H1 (cell line): ENCODE results near the gene SVOPL. TPM values are rescaled to one million over a fixed set of nuclear protein-coding genes. Genes with fewer than 3 reads are reported as not detected.

ENCODE experiments used
- CTCF ChIA-PET: fragments of 300-600 bp; sonication (Branson Sonifier 250); formaldehyde crosslinking; loops from one replicate; lab custom pipeline; 2021; ENCODE audit not compliant: partially characterized antibody; lab: Charles Lee
- POLR2A ChIA-PET: fragments of 300-600 bp; sonication (Branson Sonifier 250); formaldehyde crosslinking; loops from one replicate; lab custom pipeline; 2021; ENCODE audit warnings: inconsistent platforms; ENCODE audit not compliant: partially characterized antibody; lab: Charles Lee
- DNase-seq, 2 experiments: peaks; one replicate each; pipeline versions ENCODE4 v3.0.0 to v3.0.0-alpha.2; 2010 to 2022; ENCODE audit warnings: low spot score in 2 of 2, low read depth in 1 of 2, mixed read lengths in 1 of 2
- FAIRE-seq: peaks from 2 replicates; lab custom pipeline; 2011; peaks lifted over from hg19 to GRCh38; lab: Jason Lieb, UNC
- H2AFZ ChIP-seq: 2 replicates; pipeline ENCODE4 v1.8.1; 2012; ENCODE audit warnings: low read length, inconsistent platforms
- H2AK5ac ChIP-seq: 2 replicates; pipeline ENCODE4 v1.6.1; 2013; ENCODE audit warnings: low read depth, low read length
- H2BK120ac ChIP-seq: replicated peaks from 2 replicates; pipeline ENCODE3; 2013; ENCODE audit warnings: low read depth, low read length, inconsistent platforms
- H2BK12ac ChIP-seq: 2 replicates; pipeline ENCODE4 v1.6.1; 2013; ENCODE audit warnings: low read depth, low read length
- H2BK15ac ChIP-seq: 2 replicates; pipeline ENCODE4 v1.6.1; 2013; ENCODE audit warnings: low read length
- H2BK20ac ChIP-seq: 2 replicates; pipeline ENCODE4 v1.6.1; 2013; ENCODE audit warnings: low read length
- H2BK5ac ChIP-seq: 2 replicates; pipeline ENCODE4 v1.6.1; 2013; ENCODE audit warnings: low read depth, low read length
- H3K14ac ChIP-seq: 2 replicates; pipeline ENCODE4 v1.6.1; 2013; ENCODE audit warnings: inconsistent platforms; ENCODE audit not compliant: insufficient read length
- H3K18ac ChIP-seq: 2 replicates; pipeline ENCODE4 v1.6.1; 2013; ENCODE audit warnings: low read length; ENCODE audit errors: extremely low read depth
- H3K23ac ChIP-seq: 2 replicates; pipeline ENCODE4 v1.6.1; 2013; ENCODE audit warnings: inconsistent platforms; ENCODE audit not compliant: insufficient read length
- H3K23me2 ChIP-seq: 2 replicates; pipeline ENCODE4 v1.6.1; 2013; ENCODE audit warnings: low read depth, low read length
- H3K27ac ChIP-seq: 2 replicates; pipeline ENCODE4 v1.6.1; 2011; ENCODE audit warnings: low read depth, low read length, inconsistent platforms
- H3K27me3 ChIP-seq, 4 experiments: replicated peaks in 1 of 4; 1 replicate in 1 of 4; 2 replicates in 3 of 4; pipeline versions ENCODE4 v1.6.1 to v1.8.1; 2011 to 2013; ENCODE audit warnings: low read length in 3 of 4, mild to moderate bottlenecking in 3 of 4, inconsistent platforms in 2 of 4, mixed read lengths in 2 of 4, moderate library complexity in 1 of 4; ENCODE audit not compliant: control insufficient read depth in 3 of 4, insufficient read depth in 3 of 4; ENCODE audit errors: extremely low read depth in 1 of 4
- H3K36me3 ChIP-seq, 4 experiments: 2 replicates each; pipeline versions ENCODE4 v1.6.1 to v1.8.1; 2011 to 2013; ENCODE audit warnings: mild to moderate bottlenecking in 4 of 4, low read length in 3 of 4, moderate library complexity in 2 of 4, control low read depth in 1 of 4, inconsistent platforms in 1 of 4; ENCODE audit not compliant: insufficient read depth in 4 of 4, control insufficient read depth in 2 of 4
- H3K4ac ChIP-seq: replicated peaks from 2 replicates; pipeline ENCODE3; 2013; ENCODE audit warnings: low read length, low read depth, mixed read lengths, inconsistent platforms; ENCODE audit not compliant: insufficient read length
- H3K4me1 ChIP-seq, 4 experiments: replicated peaks in 1 of 4; 1 replicate in 1 of 4; 2 replicates in 3 of 4; pipeline versions ENCODE4 v1.6.1 to v1.8.1; 2011 to 2013; ENCODE audit warnings: low read length in 3 of 4, inconsistent platforms in 2 of 4, mixed read lengths in 1 of 4; ENCODE audit not compliant: insufficient read depth in 4 of 4, control insufficient read depth in 3 of 4
- H3K4me2 ChIP-seq, 2 experiments: 2 replicates each; pipeline versions ENCODE4 v1.6.1 to v1.8.1; 2011 to 2013; ENCODE audit warnings: low read depth in 2 of 2, low read length in 2 of 2, control low read depth in 1 of 2, inconsistent platforms in 1 of 2, mild to moderate bottlenecking in 1 of 2; ENCODE audit not compliant: insufficient read depth in 1 of 2
- H3K4me3 ChIP-seq, 4 experiments: fragments of 200-600, 300-600 bp in 1 of 4; sonication (generic), shearing (Covaris generic), sonication (Bioruptor Twin) in 1 of 4; 2 replicates each; pipeline versions ENCODE4 v1.5.1 to v1.8.1; 2011 to 2016; ENCODE audit warnings: low read length in 4 of 4, low read depth in 3 of 4, control low read depth in 2 of 4, inconsistent platforms in 2 of 4, mild to moderate bottlenecking in 2 of 4, mixed read lengths in 1 of 4, moderate library complexity in 1 of 4; ENCODE audit not compliant: insufficient read depth in 2 of 4; ENCODE audit errors: extremely low read depth in 1 of 4
- H3K56ac ChIP-seq: replicated peaks from 2 replicates; pipeline ENCODE3; 2013; ENCODE audit warnings: low read depth, mild to moderate bottlenecking, mixed read lengths, low read length, inconsistent platforms; ENCODE audit not compliant: insufficient read length
- H3K79me1 ChIP-seq: 2 replicates; pipeline ENCODE4 v1.6.1; 2013; ENCODE audit warnings: low read depth, low read length, control low read depth
- H3K79me2 ChIP-seq, 2 experiments: 2 replicates each; pipeline versions ENCODE4 v1.6.1 to v1.8.1; 2012 to 2013; ENCODE audit warnings: low read length in 2 of 2, mild to moderate bottlenecking in 2 of 2, inconsistent platforms in 1 of 2; ENCODE audit not compliant: insufficient read depth in 2 of 2, control insufficient read depth in 1 of 2
- H3K9ac ChIP-seq, 4 experiments: replicated peaks in 1 of 4; 1 replicate in 1 of 4; 2 replicates in 3 of 4; pipeline versions ENCODE4 v1.6.1 to v1.8.1; 2011 to 2013; ENCODE audit warnings: low read depth in 3 of 4, low read length in 3 of 4, control low read depth in 2 of 4, mild to moderate bottlenecking in 2 of 4, moderate library complexity in 2 of 4, inconsistent platforms in 1 of 4; ENCODE audit errors: extremely low read depth in 1 of 4
- H3K9me3 ChIP-seq, 2 experiments: 2 replicates each; pipeline versions ENCODE4 v1.6.1 to v1.8.1; 2012 to 2013; ENCODE audit warnings: mild to moderate bottlenecking in 2 of 2, moderate library complexity in 2 of 2, control low read depth in 1 of 2, inconsistent platforms in 1 of 2, low read depth in 1 of 2, low read length in 1 of 2, mixed read lengths in 1 of 2; ENCODE audit not compliant: insufficient read depth in 2 of 2
- H4K20me1 ChIP-seq, 2 experiments: replicated peaks in 1 of 2; 2 replicates each; pipeline versions ENCODE3 to v1.8.1; 2011 to 2013; ENCODE audit warnings: inconsistent platforms in 2 of 2, low read length in 2 of 2, mild to moderate bottlenecking in 1 of 2; ENCODE audit not compliant: insufficient read depth in 2 of 2, control insufficient read depth in 1 of 2
- H4K5ac ChIP-seq: 2 replicates; pipeline ENCODE4 v1.6.1; 2013; ENCODE audit warnings: low read length, low read depth, mixed read lengths, inconsistent platforms; ENCODE audit not compliant: insufficient read length
- H4K8ac ChIP-seq: 2 replicates; pipeline ENCODE4 v1.8.0; 2013; ENCODE audit warnings: mild to moderate bottlenecking, moderate library complexity, low read length, inconsistent platforms; ENCODE audit not compliant: insufficient read depth; ENCODE audit errors: extremely low read depth
- H4K91ac ChIP-seq: replicated peaks from 2 replicates; pipeline ENCODE3; 2013; ENCODE audit warnings: low read length, mixed read lengths, inconsistent platforms; ENCODE audit not compliant: insufficient read length
- POLR2A ChIP-seq, 2 experiments: IDR thresholded peaks; 1 replicate in 1 of 2; 2 replicates in 1 of 2; pipeline ENCODE4 v1.6.1; 2011; ENCODE audit warnings: low read depth in 2 of 2, low read length in 2 of 2, mild to moderate bottlenecking in 2 of 2; ENCODE audit errors: control extremely low read depth in 1 of 2
- WGBS, 2 experiments: shearing (Covaris generic) in 1 of 2; methylation state at CpG; one replicate each; pipeline versions ENCODE4 v1.1.6 to v1.1.7; 2013 to 2015; ENCODE audit warnings: low lambda C conversion rate in 2 of 2, mixed read lengths in 2 of 2, inconsistent platforms in 1 of 2, low coverage in 1 of 2, missing lambda C conversion rate in 1 of 2; ENCODE audit not compliant: insufficient replicate concordance in 2 of 2, insufficient coverage in 1 of 2, insufficient read length in 1 of 2; ENCODE audit errors: extremely low coverage in 1 of 2, missing lambda C conversion rate in 1 of 2; 5-methylcytosine and 5-hydroxymethylcytosine counted together
- polyA plus RNA-seq, 7 experiments: library from polyadenylated mRNA; depleted of rRNA in 3 of 7; stranded (reverse) in 5 of 7; unstranded in 2 of 7; fragments of >200 nt in 5 of 7; fragments of 200-250 nt in 2 of 7; gene quantifications; 1 replicate in 5 of 7; 2 replicates in 1 of 7; 4 replicates in 1 of 7; pipeline versions ENCODE4 v1.2.1 to v1.2.3, GENCODE V29; 2011 to 2013; ENCODE audit warnings: missing spikeins in 2 of 7, mixed read lengths in 2 of 7
- total RNA-seq: library from RNA; stranded (reverse); fragmentation: NEBNext Ultra II Directional; extraction: Animal tissue kit (Norgen Biotek cat#: 25700); gene quantifications from 2 replicates; pipeline ENCODE4 v1.2.1, GENCODE V29; 2021

SVOPL gene
- total and polyA plus RNA-seq, 2 of the 8 experiments (the other 6 are each of a cell fraction or from before 2014, with no cell fraction given) = 1.1 to 1.4 TPM

GRCh38 chr7:138720286-138720685 is 19.1 kb upstream of the SVOPL start:
- 81% methylated on average over 4 of the region's 4 CpGs; no CpG with 5 or more reads in 1 of the 2 experiments for whole genome bisulfite sequencing, 2 experiments
- Histone ChIP-seq H3K9ac (no peak overlapping the region), H2AFZ (no peak overlapping the region), H4K5ac (no peak overlapping the region), H3K36me3 (no peaks in the 10 kb centered on the region), H2BK15ac (no peak overlapping the region), H3K56ac (no peak overlapping the region), H3K4me2 (no peak overlapping the region), H3K79me2 (no peaks in the 10 kb centered on the region), H2BK120ac (no peak overlapping the region), H3K9me3 (no peaks in the 10 kb centered on the region), H2AK5ac (no peak overlapping the region), H3K4me1 (peaks cover 0 to 5% (median under 1%) of the 10 kb centered on the region in 4 experiments; a peak in 3 of 7 replicates), H4K91ac (peak overlapping the region; percentile 61), H2BK12ac (no peak overlapping the region), H3K18ac (no peak overlapping the region), H3K79me1 (no peaks in the 10 kb centered on the region), H3K27ac (no peak overlapping the region), H4K20me1 (no peaks in the 10 kb centered on the region), H4K8ac (no peak overlapping the region), H3K23me2 (no peaks in the 10 kb centered on the region), H3K27me3 (no peaks in the 10 kb centered on the region), H2BK5ac (no peak overlapping the region), H3K4ac (no peak overlapping the region), H3K23ac (no peak overlapping the region)
- no peak for DNase-seq
- POLR2A ChIA-PET = no interaction called here
- FAIRE-seq = no peak
- TF ChIP-seq POLR2A (IDR thresholded peaks at IDR 0.05; ENCODE audit: control extremely low read depth in 1 of 2, low read depth in 2 of 2, low read length in 2 of 2) = no peak
- TF ChIP-seq, all 59 proteins: peak for 0
- Histone ChIP-seq H3K4me3 (no peak overlapping the region), H3K14ac (no peak overlapping the region), H2BK20ac (no peak overlapping the region)
- CTCF ChIA-PET = interaction anchor here (0.6 kb wide), 1 partner anchor 12 kb away, joined by 4 read pairs; no protein-coding TSS in a partner anchor
